ENCODE data around the gene NANOGP8. TPM values are rescaled to one million over a fixed set of nuclear protein-coding genes. Genes with fewer than 3 reads are reported as not detected.

NANOGP8 gene
- total RNA-seq, 1 donor = not detected

DNA sequence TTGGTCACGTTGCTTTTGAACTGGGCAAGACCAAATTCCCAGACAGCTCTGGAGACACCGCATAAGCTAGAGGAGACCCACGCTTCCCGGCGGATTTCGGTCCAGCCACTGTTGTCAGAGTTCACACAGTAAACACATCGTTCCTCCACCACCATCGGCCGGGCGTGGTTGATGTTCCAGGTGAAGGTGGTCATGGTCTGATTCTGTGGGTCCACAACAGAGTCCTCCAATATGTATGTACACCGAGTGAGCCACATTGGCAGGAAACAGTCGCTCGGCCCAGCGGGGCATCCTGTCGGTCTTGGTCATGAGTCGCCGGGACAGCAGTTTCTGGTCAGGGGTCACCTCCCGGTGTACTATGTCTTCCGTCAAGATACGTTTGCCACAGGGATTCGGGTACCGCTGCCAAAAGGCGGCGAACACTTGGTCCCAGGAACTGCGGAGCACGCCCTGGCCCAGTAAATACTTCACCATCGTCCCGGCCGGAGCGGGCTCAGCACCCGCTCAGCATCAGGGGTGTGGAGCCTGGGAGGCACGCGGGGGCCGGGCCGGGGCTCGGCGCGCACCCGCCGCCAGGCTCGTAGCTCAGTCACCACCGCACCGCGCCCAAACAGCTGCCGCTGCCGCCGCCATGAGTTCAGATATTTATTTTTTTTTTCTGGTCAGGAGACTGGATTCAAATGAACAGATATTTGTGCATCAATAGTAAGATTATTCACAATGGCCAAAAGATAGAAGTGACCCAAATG, 36.7 kb upstream of the NANOGP8 start:
- TF ChIP-seq, protein P1, sequence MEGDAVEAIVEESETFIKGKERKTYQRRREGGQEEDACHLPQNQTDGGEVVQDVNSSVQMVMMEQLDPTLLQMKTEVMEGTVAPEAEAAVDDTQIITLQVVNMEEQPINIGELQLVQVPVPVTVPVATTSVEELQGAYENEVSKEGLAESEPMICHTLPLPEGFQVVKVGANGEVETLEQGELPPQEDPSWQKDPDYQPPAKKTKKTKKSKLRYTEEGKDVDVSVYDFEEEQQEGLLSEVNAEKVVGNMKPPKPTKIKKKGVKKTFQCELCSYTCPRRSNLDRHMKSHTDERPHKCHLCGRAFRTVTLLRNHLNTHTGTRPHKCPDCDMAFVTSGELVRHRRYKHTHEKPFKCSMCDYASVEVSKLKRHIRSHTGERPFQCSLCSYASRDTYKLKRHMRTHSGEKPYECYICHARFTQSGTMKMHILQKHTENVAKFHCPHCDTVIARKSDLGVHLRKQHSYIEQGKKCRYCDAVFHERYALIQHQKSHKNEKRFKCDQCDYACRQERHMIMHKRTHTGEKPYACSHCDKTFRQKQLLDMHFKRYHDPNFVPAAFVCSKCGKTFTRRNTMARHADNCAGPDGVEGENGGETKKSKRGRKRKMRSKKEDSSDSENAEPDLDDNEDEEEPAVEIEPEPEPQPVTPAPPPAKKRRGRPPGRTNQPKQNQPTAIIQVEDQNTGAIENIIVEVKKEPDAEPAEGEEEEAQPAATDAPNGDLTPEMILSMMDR (IDR thresholded peaks at IDR 0.05; ENCODE audit: insufficient read depth, low read depth, low read length) = no peak
- DNase-seq (ENCODE audit: low read depth) = no peak
- H3K4me3 ChIP-seq (ENCODE audit: low read depth, low read length) = no peak overlapping the region

DNA sequence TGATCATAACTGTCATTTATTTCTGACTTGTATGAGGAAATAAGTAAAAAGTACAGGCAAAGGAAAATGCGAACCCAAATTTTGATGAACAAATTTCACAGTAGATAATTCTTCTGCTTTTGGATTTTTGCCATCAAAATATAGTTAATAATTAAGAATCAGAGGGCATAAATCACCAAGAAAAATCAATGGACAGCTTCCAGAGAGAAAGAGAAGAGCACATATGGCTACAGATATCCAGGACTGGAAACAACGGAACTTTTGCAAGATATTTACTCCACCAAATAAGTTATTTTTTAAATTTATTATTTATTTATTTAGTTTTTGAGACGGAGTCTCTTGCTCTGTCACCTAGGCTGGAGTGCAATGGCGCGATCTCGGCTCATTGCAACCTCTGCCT, 35.1 kb upstream of the NANOGP8 start:
- TF ChIP-seq, protein P1 (IDR thresholded peaks at IDR 0.05; ENCODE audit: insufficient read depth, low read depth, low read length) = no peak
- no peak for DNase-seq (ENCODE audit: low read depth)
- no peak overlapping the region for H3K4me3 ChIP-seq (ENCODE audit: low read depth, low read length)

DNA sequence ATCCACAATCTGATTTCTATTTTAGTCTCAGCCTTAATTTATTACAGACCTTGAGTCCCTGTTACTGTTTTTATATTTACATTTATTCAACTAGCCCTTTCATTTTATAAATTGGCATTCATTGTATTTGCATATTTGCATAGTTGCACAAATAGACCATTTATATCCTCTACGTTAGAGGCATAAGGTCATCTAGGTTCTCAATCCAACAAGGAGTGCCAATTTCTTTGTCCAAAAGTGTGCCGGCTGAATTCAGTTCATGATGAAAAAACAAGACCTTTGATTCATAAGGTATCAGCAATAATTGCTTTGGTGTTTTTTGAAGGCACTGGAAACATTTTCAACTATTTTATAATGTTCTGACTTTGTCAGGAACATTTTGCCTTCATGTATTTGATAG, 33.9 kb upstream of the NANOGP8 start:
- no peak for DNase-seq (ENCODE audit: low read depth)
- H3K4me3 ChIP-seq (ENCODE audit: low read depth, low read length) = no peak overlapping the region
- TF ChIP-seq, protein P1 (IDR thresholded peaks at IDR 0.05; ENCODE audit: insufficient read depth, low read depth, low read length) = no peak

DNA sequence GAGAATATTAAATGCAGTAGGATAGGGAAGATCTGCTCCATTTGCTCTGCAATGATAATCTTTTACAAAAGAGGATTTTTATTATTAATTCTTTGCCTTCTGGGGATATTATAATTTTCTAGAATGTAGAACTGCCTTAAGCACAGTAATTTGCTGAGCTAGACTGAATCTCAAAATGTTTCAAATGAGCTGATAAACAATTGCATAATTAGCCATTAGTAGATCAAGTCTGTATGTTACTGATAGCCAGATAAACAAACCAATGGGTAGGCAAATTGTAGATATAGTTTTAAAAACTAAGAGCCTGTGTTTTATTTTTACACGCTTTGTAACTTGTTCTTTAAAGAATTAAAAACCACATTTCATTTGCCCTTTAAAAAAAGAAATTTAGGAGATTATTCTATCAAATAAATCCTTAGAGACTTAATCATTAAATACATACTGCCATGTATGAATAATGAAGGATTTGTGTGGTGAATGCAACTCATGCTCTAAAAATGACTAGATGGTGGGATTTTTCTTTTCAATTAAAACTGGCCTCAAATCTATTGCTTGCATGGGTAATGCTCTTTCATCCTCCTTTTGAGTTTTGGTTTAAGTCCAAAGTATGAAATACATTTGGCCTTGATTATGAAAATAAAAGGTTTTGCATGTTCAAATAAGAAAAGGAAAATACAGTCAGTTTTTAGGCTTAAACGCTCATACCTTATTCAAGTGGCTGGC, 32.6 kb upstream of the NANOGP8 start:
- DNase-seq (ENCODE audit: low read depth) = no peak
- TF ChIP-seq, protein P1 (IDR thresholded peaks at IDR 0.05; ENCODE audit: insufficient read depth, low read depth, low read length) = no peak
- no peak overlapping the region for H3K4me3 ChIP-seq (ENCODE audit: low read depth, low read length)

DNA sequence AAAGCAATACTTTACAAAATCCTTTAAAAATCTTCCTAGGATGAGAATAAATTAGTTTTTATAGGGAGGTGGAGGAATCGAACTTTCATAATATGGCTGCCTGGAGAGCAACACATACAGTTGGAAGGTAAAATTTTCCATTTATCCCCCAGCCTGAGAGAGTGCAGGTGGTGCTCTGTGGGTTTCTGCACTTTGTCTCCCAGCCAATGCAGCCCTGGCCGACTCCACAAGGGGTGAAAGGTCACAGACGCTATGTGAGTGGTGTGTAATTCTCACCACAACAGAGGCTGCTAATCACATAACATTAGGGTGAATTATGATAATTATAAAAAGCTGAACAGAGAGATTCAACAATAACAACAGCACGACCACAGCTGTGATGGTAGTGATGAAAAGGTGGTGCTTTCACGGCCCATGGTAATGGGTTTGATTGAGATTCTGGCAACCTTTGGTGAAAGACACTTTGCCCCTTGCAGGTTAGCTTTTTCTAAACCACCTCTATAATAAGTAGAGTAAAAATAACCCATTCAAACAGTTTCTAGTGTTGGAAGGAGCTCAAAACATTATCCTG, 30.1 kb upstream of the NANOGP8 start:
- DNase-seq (ENCODE audit: low read depth) = peak; percentile 75
- no peak overlapping the region for H3K4me3 ChIP-seq (ENCODE audit: low read depth, low read length)
- TF ChIP-seq, protein P1 (IDR thresholded peaks at IDR 0.05; ENCODE audit: insufficient read depth, low read depth, low read length) = no peak

DNA sequence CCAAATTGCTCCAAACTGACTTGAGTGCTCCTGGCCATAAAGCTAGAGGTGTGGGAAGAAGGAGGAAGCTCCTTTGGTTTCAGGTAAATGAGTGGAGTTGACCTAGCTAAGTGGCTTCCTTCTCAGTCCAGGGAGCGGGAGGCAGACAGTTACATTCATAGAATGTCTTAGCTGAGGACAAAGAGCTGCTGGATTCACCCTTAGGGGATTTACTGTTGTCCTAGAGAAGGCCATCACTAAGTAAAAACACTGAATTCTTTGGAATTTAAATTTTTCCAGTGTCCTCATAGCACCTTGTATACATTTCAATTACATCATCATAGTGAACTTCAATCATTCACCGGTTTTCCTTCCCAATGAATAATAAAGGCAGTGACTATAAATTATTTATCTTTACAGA, 27.3 kb upstream of the NANOGP8 start:
- no peak for DNase-seq (ENCODE audit: low read depth)
- H3K4me3 ChIP-seq (ENCODE audit: low read depth, low read length) = no peak overlapping the region
- TF ChIP-seq, protein P1 (IDR thresholded peaks at IDR 0.05; ENCODE audit: insufficient read depth, low read depth, low read length) = no peak

All from fibroblast of villous mesenchyme (primary cell).